Liver (tissue), 9 donors: Measurements from ENCODE around the gene TNIP1. TPM values are rescaled to one million over a fixed set of nuclear protein-coding genes. Genes with fewer than 3 reads are reported as not detected.

Experiments
- DNase-seq: peaks from one replicate; pipeline ENCODE4 v3.0.0-alpha.2; 2017; ENCODE audit warnings: low spot score
- H3K27ac ChIP-seq, 2 donors: one replicate each; pipeline ENCODE4 v1.7.0; 2013; ENCODE audit warnings: inconsistent platforms in 2 of 2, low read length in 2 of 2, control low read depth in 1 of 2, low read depth in 1 of 2, mild to moderate bottlenecking in 1 of 2
- H3K27me3 ChIP-seq, 4 donors: one replicate each; pipeline versions ENCODE4 v1.6.1 to v1.7.0; 2013; ENCODE audit warnings: low read length in 3 of 4, inconsistent platforms in 1 of 4, mild to moderate bottlenecking in 1 of 4, moderate library complexity in 1 of 4; ENCODE audit not compliant: control insufficient read depth in 4 of 4, insufficient read depth in 4 of 4
- H3K36me3 ChIP-seq, 4 donors: one replicate each; pipeline versions ENCODE4 v1.6.1 to v1.7.0; 2013; ENCODE audit warnings: low read length in 3 of 4, mild to moderate bottlenecking in 3 of 4, low read depth in 1 of 4, moderate library complexity in 1 of 4; ENCODE audit not compliant: control insufficient read depth in 4 of 4, insufficient read depth in 3 of 4
- H3K4me1 ChIP-seq, 4 donors: one replicate each; pipeline versions ENCODE4 v1.6.1 to v1.7.0; 2013; ENCODE audit warnings: low read length in 3 of 4, mild to moderate bottlenecking in 3 of 4, moderate library complexity in 1 of 4; ENCODE audit not compliant: control insufficient read depth in 4 of 4, insufficient read depth in 4 of 4
- H3K4me3 ChIP-seq, 3 donors: one replicate each; pipeline versions ENCODE4 v1.6.1 to v1.7.0; 2013; ENCODE audit warnings: low read length in 3 of 3, control low read depth in 1 of 3, low read depth in 1 of 3, mild to moderate bottlenecking in 1 of 3
- H3K9ac ChIP-seq, 2 donors: one replicate each; pipeline ENCODE4 v1.7.0; 2013; ENCODE audit warnings: low read length in 2 of 2, mild to moderate bottlenecking in 2 of 2, moderate library complexity in 2 of 2, control low read depth in 1 of 2, low read depth in 1 of 2
- H3K9me3 ChIP-seq, 4 donors: one replicate each; pipeline versions ENCODE4 v1.6.1 to v1.7.0; 2013; ENCODE audit warnings: low read length in 3 of 4; ENCODE audit not compliant: control insufficient read depth in 4 of 4
- CTCF ChIP-seq: fragments of 150-350 bp; IDR thresholded peaks from 2 replicates; pipeline ENCODE4 v1.5.1; 2017; ENCODE audit warnings: improper control_type of control experiment, low read depth, low read length; ENCODE audit not compliant: missing input control
- EGR1 ChIP-seq, 2 donors: IDR thresholded peaks; 2 replicates each; pipeline ENCODE4 v1.6.1; 2016 to 2018; ENCODE audit warnings: antibody characterized with exemption in 2 of 2, low read depth in 2 of 2
- FOXA1 ChIP-seq: IDR thresholded peaks from 2 replicates; pipeline ENCODE4 v1.6.1; 2016; ENCODE audit warnings: antibody characterized with exemption
- FOXA2 ChIP-seq: IDR thresholded peaks from 2 replicates; pipeline ENCODE4 v1.6.1; 2016; ENCODE audit warnings: antibody characterized with exemption
- GABPA ChIP-seq, 2 donors: IDR thresholded peaks in 1 of 2; conservative IDR thresholded peaks in 1 of 2; 2 replicates each; pipeline ENCODE4 v1.6.1; 2016; ENCODE audit warnings: antibody characterized with exemption in 2 of 2, mild to moderate bottlenecking in 1 of 2, moderate library complexity in 1 of 2
- HNF4A ChIP-seq, 2 donors: conservative IDR thresholded peaks; 2 replicates each; pipeline ENCODE4 v1.6.1; 2016; ENCODE audit warnings: antibody characterized with exemption in 2 of 2, mild to moderate bottlenecking in 2 of 2
- HNF4G ChIP-seq: IDR thresholded peaks from 2 replicates; pipeline ENCODE4 v1.6.1; 2016; ENCODE audit warnings: antibody characterized with exemption
- JUND ChIP-seq, 2 donors: IDR thresholded peaks; 2 replicates each; pipeline ENCODE4 v1.6.1; 2016; ENCODE audit warnings: antibody characterized with exemption in 2 of 2
- NR2F2 ChIP-seq: IDR thresholded peaks from 2 replicates; pipeline ENCODE4 v1.6.1; 2016; ENCODE audit warnings: antibody characterized with exemption
- RAD21 ChIP-seq, 2 donors: IDR thresholded peaks; 2 replicates each; pipeline ENCODE4 v1.6.1; 2016; ENCODE audit warnings: antibody characterized with exemption in 2 of 2, mild to moderate bottlenecking in 2 of 2
- REST ChIP-seq: IDR thresholded peaks from 2 replicates; pipeline ENCODE4 v1.6.1; 2016; ENCODE audit warnings: antibody characterized with exemption, mild to moderate bottlenecking
- RXRA ChIP-seq, 2 donors: IDR thresholded peaks; 2 replicates each; pipeline ENCODE4 v1.6.1; 2017 to 2018; ENCODE audit warnings: antibody characterized with exemption in 2 of 2, mild to moderate bottlenecking in 1 of 2
- SP1 ChIP-seq: IDR thresholded peaks from 2 replicates; pipeline ENCODE4 v1.6.1; 2018; ENCODE audit warnings: antibody characterized with exemption, mild to moderate bottlenecking
- TAF1 ChIP-seq: conservative IDR thresholded peaks from 2 replicates; pipeline ENCODE4 v1.6.1; 2016; ENCODE audit warnings: antibody characterized with exemption, mild to moderate bottlenecking
- YY1 ChIP-seq: IDR thresholded peaks from 2 replicates; pipeline ENCODE4 v1.6.1; 2016; ENCODE audit warnings: antibody characterized with exemption, mild to moderate bottlenecking
- WGBS: extraction: QIAGEN DNeasy Blood & Tissue Kit; methylation state at CpG from one replicate; pipeline ENCODE4 v1.1.7; 2013; 5-methylcytosine and 5-hydroxymethylcytosine counted together
- polyA plus RNA-seq, 2 donors: library from polyadenylated mRNA; stranded (reverse) in 1 of 2; unstranded in 1 of 2; fragments of 200-250 nt in 1 of 2; fragments of >200 nt in 1 of 2; fragmentation: Nextera tagmentation in 1 of 2; extraction: Ambion mirVana in 1 of 2; gene quantifications; one replicate each; pipeline versions ENCODE4 v1.2.1 to v1.2.3, GENCODE V29; 2013 to 2015
- total RNA-seq, 2 donors: library from RNA; depleted of rRNA; stranded (reverse); fragments of >200 nt; gene quantifications; one replicate each; pipeline ENCODE4 v1.2.3, GENCODE V29; 2014
- TF ChIP-seq, protein P1 (sequence below): IDR thresholded peaks from 2 replicates; pipeline ENCODE4 v1.6.1; 2016; ENCODE audit warnings: antibody characterized with exemption
- TF ChIP-seq, protein P2 (sequence below): IDR thresholded peaks from 2 replicates; pipeline ENCODE4 v1.6.1; 2016; ENCODE audit warnings: antibody characterized with exemption
- TF ChIP-seq, protein P3 (sequence below): IDR thresholded peaks from 2 replicates; pipeline ENCODE4 v1.6.1; 2016; ENCODE audit warnings: antibody characterized with exemption
- donor health status: healthy.
- donor health status: healthy.
- donor health status: healthy.
- donor health status: healthy.
- donor health status: healthy.

Gene TNIP1
- total and polyA plus RNA-seq, 4 donors, result 33.2 to 101 (median 48.0) TPM

DNA sequence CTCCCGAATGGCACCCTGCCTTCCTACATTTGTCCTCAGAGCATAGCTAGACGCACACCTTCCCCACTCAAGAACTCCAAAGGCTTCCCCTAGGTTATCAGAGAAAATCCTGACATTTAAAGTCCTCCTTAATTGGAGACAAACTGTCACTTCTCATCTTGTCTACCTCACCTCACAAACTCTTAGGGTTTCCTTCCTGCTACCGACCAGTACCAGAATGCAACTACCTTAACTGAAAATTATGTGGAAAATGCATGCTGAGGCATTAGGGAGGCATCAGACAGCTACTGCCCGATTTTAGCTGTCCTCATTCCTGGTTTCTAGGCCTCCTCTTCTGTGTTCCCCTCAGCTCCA, 17.9 kb upstream of the TNIP1 start:
- Histone ChIP-seq H3K27ac (peak overlapping the region; percentile 68 to 88), H3K4me1 (peaks cover 40 to 93% (median 70%) of the 10 kb centered on the region in 4 donors), H3K4me3 (no peak overlapping the region), H3K9ac (no peak overlapping the region), H3K36me3 (no peaks in the 10 kb centered on the region), H3K27me3 (no peaks in the 10 kb centered on the region), H3K9me3 (no peaks in the 10 kb centered on the region)
- TF ChIP-seq CTCF (no peak), RAD21 (IDR thresholded peaks at IDR 0.05) (no peak), YY1 (no peak), RXRA (IDR thresholded peaks at IDR 0.05) (no peak)
- TF ChIP-seq, protein P1, sequence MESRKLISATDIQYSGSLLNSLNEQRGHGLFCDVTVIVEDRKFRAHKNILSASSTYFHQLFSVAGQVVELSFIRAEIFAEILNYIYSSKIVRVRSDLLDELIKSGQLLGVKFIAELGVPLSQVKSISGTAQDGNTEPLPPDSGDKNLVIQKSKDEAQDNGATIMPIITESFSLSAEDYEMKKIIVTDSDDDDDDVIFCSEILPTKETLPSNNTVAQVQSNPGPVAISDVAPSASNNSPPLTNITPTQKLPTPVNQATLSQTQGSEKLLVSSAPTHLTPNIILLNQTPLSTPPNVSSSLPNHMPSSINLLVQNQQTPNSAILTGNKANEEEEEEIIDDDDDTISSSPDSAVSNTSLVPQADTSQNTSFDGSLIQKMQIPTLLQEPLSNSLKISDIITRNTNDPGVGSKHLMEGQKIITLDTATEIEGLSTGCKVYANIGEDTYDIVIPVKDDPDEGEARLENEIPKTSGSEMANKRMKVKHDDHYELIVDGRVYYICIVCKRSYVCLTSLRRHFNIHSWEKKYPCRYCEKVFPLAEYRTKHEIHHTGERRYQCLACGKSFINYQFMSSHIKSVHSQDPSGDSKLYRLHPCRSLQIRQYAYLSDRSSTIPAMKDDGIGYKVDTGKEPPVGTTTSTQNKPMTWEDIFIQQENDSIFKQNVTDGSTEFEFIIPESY, result no peak
- WGBS, result 73% methylated on average over 4 of the region's 4 CpGs
- DNase-seq, result no peak

DNA sequence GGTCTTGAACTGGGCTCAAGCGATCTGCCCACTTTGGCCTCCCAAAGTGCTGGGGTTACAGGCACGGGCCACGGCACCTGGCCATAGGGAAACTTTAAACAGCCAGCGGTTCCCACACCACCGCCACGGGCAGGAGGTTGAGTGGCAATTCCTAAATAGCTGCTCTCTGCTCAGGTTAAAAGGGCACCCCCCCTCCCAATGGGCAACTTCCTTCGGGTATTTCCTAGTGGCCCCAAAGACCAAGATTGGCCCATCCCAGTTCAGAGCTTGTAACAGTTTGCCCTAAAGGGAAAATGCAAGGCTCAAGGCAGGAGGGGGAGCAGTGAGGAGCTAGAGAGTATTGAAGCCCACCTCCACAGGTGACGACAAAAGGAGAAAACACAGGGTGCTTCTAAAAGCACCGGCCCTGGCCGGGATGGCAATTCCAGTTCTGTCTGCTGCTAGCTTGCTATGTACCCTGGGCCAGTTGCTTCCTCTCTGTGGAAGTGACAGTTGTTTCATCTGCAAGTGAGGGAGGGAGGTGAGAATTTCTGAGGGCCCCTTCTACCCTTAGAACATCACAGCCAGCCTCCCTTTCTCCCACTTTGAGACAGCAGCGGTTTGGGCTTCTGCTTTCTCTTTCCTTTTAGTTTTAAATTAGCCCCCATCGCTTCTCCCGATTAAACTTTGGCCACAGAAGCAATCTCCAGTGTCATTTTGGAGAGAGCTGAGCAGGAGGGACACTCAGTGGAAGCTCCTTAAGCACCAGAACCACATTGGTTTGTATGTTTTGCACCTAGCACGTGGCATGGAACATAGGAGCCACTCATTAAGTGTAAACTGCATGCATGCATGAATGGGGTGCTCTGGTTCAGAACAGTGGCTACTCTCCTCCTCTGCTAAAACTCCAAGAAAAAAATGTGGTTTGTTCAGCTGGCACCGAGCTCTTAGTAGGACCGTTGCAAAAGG, 17.3 kb upstream of the TNIP1 start:
- TF ChIP-seq EGR1 (IDR thresholded peaks at IDR 0.05; ENCODE audit: low read depth in 2 of 2) (no peak), SP1 (no peak), TAF1 (no peak), HNF4A (conservative IDR thresholded peaks at IDR 0.05) (no peak), GABPA (IDR thresholded peaks at IDR 0.05 in 1 of 2, conservative IDR thresholded peaks at IDR 0.05 in 1 of 2) (no peak), REST (no peak), JUND (IDR thresholded peaks at IDR 0.05) (no peak), RAD21 (IDR thresholded peaks at IDR 0.05) (no peak), NR2F2 (no peak), FOXA2 (no peak), CTCF (no peak), FOXA1 (no peak), RXRA (IDR thresholded peaks at IDR 0.05) (no peak), HNF4G (no peak)
- TF ChIP-seq, protein P2, sequence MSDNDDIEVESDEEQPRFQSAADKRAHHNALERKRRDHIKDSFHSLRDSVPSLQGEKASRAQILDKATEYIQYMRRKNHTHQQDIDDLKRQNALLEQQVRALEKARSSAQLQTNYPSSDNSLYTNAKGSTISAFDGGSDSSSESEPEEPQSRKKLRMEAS, result no peak
- TF ChIP-seq, protein P1, result no peak
- TF ChIP-seq, protein P3, sequence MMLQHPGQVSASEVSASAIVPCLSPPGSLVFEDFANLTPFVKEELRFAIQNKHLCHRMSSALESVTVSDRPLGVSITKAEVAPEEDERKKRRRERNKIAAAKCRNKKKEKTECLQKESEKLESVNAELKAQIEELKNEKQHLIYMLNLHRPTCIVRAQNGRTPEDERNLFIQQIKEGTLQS, result no peak
- 71% methylated on average over 16 of the region's 16 CpGs for WGBS
- no peak overlapping the region for H3K4me3 ChIP-seq
- peaks cover 37 to 94% (median 73%) of the 10 kb centered on the region in 4 donors for H3K4me1 ChIP-seq
- H3K27me3 ChIP-seq, result no peaks in the 10 kb centered on the region
- no peaks in the 10 kb centered on the region for H3K9me3 ChIP-seq
- H3K36me3 ChIP-seq, result no peaks in the 10 kb centered on the region
- no peak for DNase-seq
- peak overlapping the region; percentile 36 to 68 for H3K27ac ChIP-seq
- H3K9ac ChIP-seq, result no peak overlapping the region
